CD14-positive monocyte (primary cell): ENCODE measurements around the gene SLC15A5. TPM values are rescaled to one million over a fixed set of nuclear protein-coding genes. Genes with fewer than 3 reads are reported as not detected.
A peak's percentile ranks its signal among the peaks of the same experiment; 100 is the strongest.

Source experiments
- DNase-seq, 3 donors: peaks; one replicate each; pipeline ENCODE4 v3.0.0-alpha.2; 2011 to 2022
- H2AFZ ChIP-seq: 2 replicates; pipeline ENCODE4 v1.6.0; 2012; ENCODE audit warnings: mild to moderate bottlenecking, low read depth, low read length, inconsistent platforms; ENCODE audit not compliant: insufficient read depth, poor library complexity, severe bottlenecking
- H3K27ac ChIP-seq, 2 donors: 1 replicate in 1 of 2; 2 replicates in 1 of 2; pipeline ENCODE4 v1.5.1; 2012 to 2013; ENCODE audit warnings: low read length in 2 of 2, control low read depth in 1 of 2, inconsistent platforms in 1 of 2, low read depth in 1 of 2, mild to moderate bottlenecking in 1 of 2
- H3K27me3 ChIP-seq, 2 donors: one replicate each; pipeline versions ENCODE4 v1.6.0 to v1.6.1; 2011 to 2013; ENCODE audit warnings: low read length in 2 of 2; ENCODE audit not compliant: control insufficient read depth in 2 of 2, insufficient read depth in 2 of 2
- H3K36me3 ChIP-seq, 2 donors: replicated peaks in 1 of 2; 1 replicate in 1 of 2; 2 replicates in 1 of 2; pipeline versions ENCODE4 v1.5.1 to v1.6.1; 2012 to 2013; ENCODE audit warnings: low read length in 2 of 2, control low read depth in 1 of 2, inconsistent platforms in 1 of 2, mild to moderate bottlenecking in 1 of 2; ENCODE audit not compliant: insufficient read depth in 2 of 2, control insufficient read depth in 1 of 2
- H3K4me1 ChIP-seq, 2 donors: 1 replicate in 1 of 2; 2 replicates in 1 of 2; pipeline versions ENCODE4 v1.5.1 to v1.6.1; 2012 to 2013; ENCODE audit warnings: low read length in 2 of 2, control low read depth in 1 of 2, inconsistent platforms in 1 of 2, mild to moderate bottlenecking in 1 of 2, moderate library complexity in 1 of 2; ENCODE audit not compliant: insufficient read depth in 2 of 2, control insufficient read depth in 1 of 2
- H3K4me2 ChIP-seq: replicated peaks from 2 replicates; pipeline ENCODE3; 2012; ENCODE audit warnings: low read length, moderate library complexity, mild to moderate bottlenecking; ENCODE audit not compliant: poor library complexity, severe bottlenecking; ENCODE audit errors: extremely low read depth
- H3K4me3 ChIP-seq, 3 experiments: fragments of 200-600 bp in 1 of 3; sonication (generic) in 1 of 3; replicated peaks in 1 of 3; 1 replicate in 2 of 3; 2 replicates in 1 of 3; pipeline ENCODE4 v1.5.1; 2011 to 2013; ENCODE audit warnings: low read length in 3 of 3, mild to moderate bottlenecking in 3 of 3, control low read depth in 2 of 3, low read depth in 2 of 3, inconsistent platforms in 1 of 3, moderate library complexity in 1 of 3
- H3K79me2 ChIP-seq: 2 replicates; pipeline ENCODE4 v1.6.0; 2012; ENCODE audit warnings: mild to moderate bottlenecking, control low read depth, inconsistent platforms, low read length, moderate library complexity; ENCODE audit not compliant: insufficient read depth
- H3K9ac ChIP-seq: 2 replicates; pipeline ENCODE4 v1.6.0; 2017; ENCODE audit warnings: low read length, mild to moderate bottlenecking; ENCODE audit not compliant: insufficient read depth, poor library complexity, severe bottlenecking
- H3K9me3 ChIP-seq, 2 donors: replicated peaks in 1 of 2; 1 replicate in 1 of 2; 2 replicates in 1 of 2; pipeline versions ENCODE4 v1.5.1 to v1.6.1; 2012 to 2013; ENCODE audit warnings: low read length in 2 of 2, control low read depth in 1 of 2; ENCODE audit not compliant: control insufficient read depth in 1 of 2, insufficient read depth in 1 of 2
- H4K20me1 ChIP-seq: 2 replicates; pipeline ENCODE4 v1.6.0; 2012; ENCODE audit warnings: mild to moderate bottlenecking, low read length, control low read depth, moderate library complexity; ENCODE audit not compliant: insufficient read depth
- H3K27ac Mint-ChIP-seq, 7 donors: one replicate each; pipeline ENCODE4 v1.8.0; 2020; ENCODE audit warnings: mild to moderate bottlenecking in 7 of 7, mixed read lengths in 7 of 7, moderate library complexity in 6 of 7, inconsistent platforms in 2 of 7
- H3K27me3 Mint-ChIP-seq, 3 donors: one replicate each; pipeline ENCODE4 v1.8.0; 2021 to 2022; ENCODE audit warnings: low read depth in 3 of 3, mild to moderate bottlenecking in 3 of 3, mixed read lengths in 3 of 3, moderate library complexity in 3 of 3, inconsistent platforms in 1 of 3
- H3K36me3 Mint-ChIP-seq, 2 donors: one replicate each; pipeline ENCODE4 v1.8.0; 2020; ENCODE audit warnings: mixed read lengths in 2 of 2, inconsistent platforms in 1 of 2, mild to moderate bottlenecking in 1 of 2
- H3K4me1 Mint-ChIP-seq: one replicate; pipeline ENCODE4 v1.8.0; 2020; ENCODE audit warnings: mild to moderate bottlenecking, mixed read lengths
- H3K4me3 Mint-ChIP-seq, 2 donors: one replicate each; pipeline ENCODE4 v1.8.0; 2020; ENCODE audit warnings: mild to moderate bottlenecking in 2 of 2, mixed read lengths in 2 of 2, moderate library complexity in 1 of 2
- H3K9me3 Mint-ChIP-seq, 7 donors: one replicate each; pipeline ENCODE4 v1.8.0; 2020 to 2022; ENCODE audit warnings: mixed read lengths in 7 of 7, mild to moderate bottlenecking in 6 of 7, moderate library complexity in 6 of 7, inconsistent platforms in 2 of 7
- CTCF ChIP-seq: fragments of 200-600 bp; IDR thresholded peaks from one replicate; pipeline ENCODE4 v1.8.0; 2022; ENCODE audit warnings: antibody characterized with exemption, mild to moderate bottlenecking
- WGBS: methylation state at CpG from one replicate; pipeline ENCODE4 v1.1.5; 2013; ENCODE audit warnings: missing lambda C conversion rate; ENCODE audit not compliant: insufficient coverage; 5-methylcytosine and 5-hydroxymethylcytosine counted together
- intact Hi-C, 2 donors: fragments of 100-400 bp; cut with micrococcal nuclease; formaldehyde crosslinking; loops; one replicate each; pipeline versions ENCODE4 v1.15.0 to v1.15.1; 2023
- polyA plus RNA-seq, 3 donors: library from polyadenylated mRNA; depleted of rRNA in 1 of 3; unstranded in 2 of 3; stranded (reverse) in 1 of 3; fragments of 300-500 nt in 2 of 3; fragments of >200 nt in 1 of 3; fragmentation: Illumina TruSeq in 2 of 3; gene quantifications; 1 replicate in 2 of 3; 2 replicates in 1 of 3; pipeline ENCODE4 v1.2.3, GENCODE V29; 2012 to 2021

SLC15A5 gene
- polyA plus RNA-seq, 3 donors = not detected

DNA sequence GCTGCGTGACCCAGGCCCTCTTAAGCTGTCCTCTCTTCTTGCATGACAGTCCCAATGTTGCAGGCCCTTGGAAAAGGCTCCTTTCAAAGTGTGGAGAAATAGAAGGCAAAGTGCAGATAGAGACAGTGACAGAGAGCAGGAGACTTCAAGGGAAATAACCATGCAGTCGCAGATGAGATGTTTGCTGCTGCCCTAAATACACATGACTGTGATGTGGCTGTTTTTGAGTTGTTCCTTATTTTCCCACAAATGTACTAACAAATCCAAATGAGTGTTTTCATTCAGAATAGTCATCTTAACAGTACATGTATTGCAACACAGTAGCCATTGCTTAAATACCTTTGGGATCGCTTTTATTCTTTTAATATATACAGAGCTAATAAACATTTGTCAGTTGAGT lies 101.6 kb downstream of the SLC15A5 start:
- H3K79me2 ChIP-seq = no peaks in the 10 kb centered on the region
- Mint-ChIP-seq H3K4me3 (no peak overlapping the region), H3K27ac (peak overlapping the region in 1 of 7 donors; percentile 55), H3K36me3 (no peaks in the 10 kb centered on the region), H3K27me3 (peaks cover 2 to 9% (median 2%) of the 10 kb centered on the region in 3 donors), H3K9me3 (peaks cover 0 to 2% (median 1%) of the 10 kb centered on the region in 7 donors), H3K4me1 (no peaks in the 10 kb centered on the region)
- no peak for TF ChIP-seq CTCF
- H3K36me3 ChIP-seq = no peaks in the 10 kb centered on the region
- H3K9ac ChIP-seq = no peak overlapping the region
- H3K4me1 ChIP-seq = no peaks in the 10 kb centered on the region
- H2AFZ ChIP-seq = no peak overlapping the region
- intact Hi-C loops = no loop called here
- no peaks in the 10 kb centered on the region for H3K27me3 ChIP-seq
- no peak overlapping the region for H3K4me2 ChIP-seq
- H3K27ac ChIP-seq = no peak overlapping the region
- H3K4me3 ChIP-seq = no peak overlapping the region
- DNase-seq = peak in 1 of 3 donors; percentile 47
- no peaks in the 10 kb centered on the region for H4K20me1 ChIP-seq
- no peaks in the 10 kb centered on the region for H3K9me3 ChIP-seq
- WGBS = 100% methylated on average over 1 of the region's 3 CpGs

- Histone ChIP-seq H3K27me3 (no peaks in the 10 kb centered on the region), H3K9ac (no peak overlapping the region), H3K36me3 (no peaks in the 10 kb centered on the region), H4K20me1 (no peaks in the 10 kb centered on the region), H3K4me3 (no peak overlapping the region), H3K4me2 (no peak overlapping the region), H3K4me1 (no peaks in the 10 kb centered on the region), H3K9me3 (no peaks in the 10 kb centered on the region), H3K79me2 (no peaks in the 10 kb centered on the region), H2AFZ (no peak overlapping the region), H3K27ac (no peak overlapping the region)
- Mint-ChIP-seq H3K4me1 (no peaks in the 10 kb centered on the region), H3K27ac (no peak overlapping the region), H3K4me3 (no peak overlapping the region), H3K36me3 (no peaks in the 10 kb centered on the region), H3K9me3 (peaks cover 0 to 3% (median 1%) of the 10 kb centered on the region in 7 donors), H3K27me3 (peaks cover 2 to 6% (median 2%) of the 10 kb centered on the region in 3 donors)
- no peak for TF ChIP-seq CTCF
- 100% methylated on average over 2 of the region's 4 CpGs for WGBS
- DNase-seq = no peak
- intact Hi-C loops = no loop called here
These were observed 103.2 kb downstream of the SLC15A5 start for GRCh38 chr12:16174282-16174681.
